A673 (cell line): ENCODE data around the gene RTN4RL2. TPM values are rescaled to one million over a fixed set of nuclear protein-coding genes. Genes with fewer than 3 reads are reported as not detected.
"Not testable (repeated sequence)": the region's sequence is repeated elsewhere in the genome, so short reads cannot be mapped to it uniquely, and the experiment has no call there.

ENCODE experiments used
- BruUV-seq: library from RNA; stranded (reverse); fragments of 400-500 nt; replicated peaks from 2 replicates; lab custom pipeline; 2021; lab: Mats Ljungman, UMichigan
- CTCF ChIA-PET: fragments of 300-600 bp; sonication (Branson Sonifier 250); formaldehyde crosslinking; loops from one replicate; lab custom pipeline; 2022; ENCODE audit warnings: antibody characterized with exemption; lab: Charles Lee
- POLR2A ChIA-PET: fragments of 300-600 bp; sonication (Branson Sonifier 250); formaldehyde crosslinking; loops from one replicate; lab custom pipeline; 2022; ENCODE audit warnings: antibody characterized with exemption; ENCODE audit not compliant: low non-redundant PET; lab: Charles Lee
- DNase-seq: peaks from one replicate; pipeline ENCODE4 v3.0.0-alpha.2; 2015; ENCODE audit warnings: low spot score
- H3K27ac ChIP-seq: fragments of 200-600 bp; sonication (generic); 2 replicates; pipeline ENCODE4 v1.5.1; 2016; ENCODE audit warnings: mixed run types, low read depth, mild to moderate bottlenecking, mixed read lengths, antibody characterized with exemption, low read length; ENCODE audit not compliant: poor library complexity, severe bottlenecking
- H3K27me3 ChIP-seq: fragments of 200-600 bp; sonication (generic); replicated peaks from 2 replicates; pipeline ENCODE4 v1.6.1; 2017; ENCODE audit warnings: mixed run types, low read depth, mild to moderate bottlenecking, mixed read lengths, antibody characterized with exemption, low read length; ENCODE audit not compliant: insufficient read depth, poor library complexity
- H3K36me3 ChIP-seq: fragments of 200-600 bp; sonication (generic); 2 replicates; pipeline ENCODE4 v1.6.1; 2016; ENCODE audit warnings: mixed run types, mild to moderate bottlenecking, mixed read lengths, antibody characterized with exemption, low read length; ENCODE audit not compliant: insufficient read depth, poor library complexity, severe bottlenecking
- H3K4me1 ChIP-seq: fragments of 200-600 bp; sonication (generic); 2 replicates; pipeline ENCODE4 v1.6.1; 2017; ENCODE audit warnings: mixed run types, mild to moderate bottlenecking, mixed read lengths, antibody characterized with exemption, low read length; ENCODE audit not compliant: insufficient read depth, poor library complexity, severe bottlenecking
- H3K4me3 ChIP-seq: fragments of 200-600 bp; sonication (generic); 2 replicates; pipeline ENCODE4 v1.5.1; 2016; ENCODE audit warnings: low read depth, mixed run types, mild to moderate bottlenecking, mixed read lengths, low read length; ENCODE audit not compliant: poor library complexity, severe bottlenecking
- H3K9me3 ChIP-seq: fragments of 200-600 bp; sonication (generic); 2 replicates; pipeline ENCODE4 v1.6.1; 2016; ENCODE audit warnings: mixed run types, low read depth, mild to moderate bottlenecking, mixed read lengths, antibody characterized with exemption, low read length; ENCODE audit not compliant: poor library complexity, severe bottlenecking
- EZH2 ChIP-seq: fragments of 200-600 bp; sonication (generic); IDR thresholded peaks from 2 replicates; pipeline ENCODE4 v1.6.1; 2017; ENCODE audit warnings: borderline replicate concordance, low read depth, mild to moderate bottlenecking, mixed read lengths, antibody characterized with exemption, low read length; ENCODE audit not compliant: poor library complexity, severe bottlenecking
- intact Hi-C: fragments of 100-400 bp; cut with micrococcal nuclease; formaldehyde crosslinking; loops from one replicate; pipeline ENCODE4 v1.10.0; 2022; ENCODE audit not compliant: unreplicated experiment
- total RNA-seq: library from RNA; stranded (reverse); gene quantifications from 2 replicates; pipeline ENCODE4 v1.2.3, GENCODE V29; 2021
- TF ChIP-seq, protein P1 (sequence below): fragments of 300-800, 200-600 bp; sonication (generic); conservative IDR thresholded peaks from 2 replicates; pipeline ENCODE4 v1.5.1; 2017; ENCODE audit warnings: low read depth, mild to moderate bottlenecking, antibody characterized with exemption, low read length, moderate library complexity, mixed read lengths

The RTN4RL2 gene
- total RNA-seq, 1 experiment from 2014 or later, result 5.2 TPM

DNA sequence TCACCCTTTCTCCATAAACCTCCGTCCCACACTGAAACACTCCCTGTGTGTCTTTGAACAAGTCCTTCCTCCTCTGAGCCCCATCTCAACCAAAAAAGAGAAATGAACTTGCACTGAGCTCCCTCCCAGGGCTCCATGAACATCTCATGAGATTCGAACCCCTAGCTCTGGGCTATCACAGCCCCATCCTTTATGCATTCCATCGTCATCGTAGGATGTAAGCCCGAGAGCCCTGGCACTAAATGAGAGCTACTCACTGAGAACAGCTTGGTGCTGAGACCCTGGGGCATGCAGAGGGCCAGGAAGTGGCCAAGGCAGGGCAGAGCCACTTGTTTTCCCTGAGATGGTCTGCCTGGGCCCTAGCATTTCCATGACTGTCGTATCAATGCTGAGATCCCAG, 20.5 kb upstream of the RTN4RL2 start:
- Histone ChIP-seq H3K27ac (no peak overlapping the region), H3K4me3 (no peak overlapping the region), H3K4me1 (no peaks in the 10 kb centered on the region), H3K27me3 (no peaks in the 10 kb centered on the region), H3K36me3 (no peaks in the 10 kb centered on the region), H3K9me3 (no peaks in the 10 kb centered on the region)
- DNase-seq, result no peak
- no peak for TF ChIP-seq EZH2
- TF ChIP-seq, protein P1, sequence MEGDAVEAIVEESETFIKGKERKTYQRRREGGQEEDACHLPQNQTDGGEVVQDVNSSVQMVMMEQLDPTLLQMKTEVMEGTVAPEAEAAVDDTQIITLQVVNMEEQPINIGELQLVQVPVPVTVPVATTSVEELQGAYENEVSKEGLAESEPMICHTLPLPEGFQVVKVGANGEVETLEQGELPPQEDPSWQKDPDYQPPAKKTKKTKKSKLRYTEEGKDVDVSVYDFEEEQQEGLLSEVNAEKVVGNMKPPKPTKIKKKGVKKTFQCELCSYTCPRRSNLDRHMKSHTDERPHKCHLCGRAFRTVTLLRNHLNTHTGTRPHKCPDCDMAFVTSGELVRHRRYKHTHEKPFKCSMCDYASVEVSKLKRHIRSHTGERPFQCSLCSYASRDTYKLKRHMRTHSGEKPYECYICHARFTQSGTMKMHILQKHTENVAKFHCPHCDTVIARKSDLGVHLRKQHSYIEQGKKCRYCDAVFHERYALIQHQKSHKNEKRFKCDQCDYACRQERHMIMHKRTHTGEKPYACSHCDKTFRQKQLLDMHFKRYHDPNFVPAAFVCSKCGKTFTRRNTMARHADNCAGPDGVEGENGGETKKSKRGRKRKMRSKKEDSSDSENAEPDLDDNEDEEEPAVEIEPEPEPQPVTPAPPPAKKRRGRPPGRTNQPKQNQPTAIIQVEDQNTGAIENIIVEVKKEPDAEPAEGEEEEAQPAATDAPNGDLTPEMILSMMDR, result no peak
- intact Hi-C loops, result no loop called here
- ChIA-PET POLR2A (no interaction called here), CTCF (no interaction called here)
- BruUV-seq, result no TSS peak

DNA sequence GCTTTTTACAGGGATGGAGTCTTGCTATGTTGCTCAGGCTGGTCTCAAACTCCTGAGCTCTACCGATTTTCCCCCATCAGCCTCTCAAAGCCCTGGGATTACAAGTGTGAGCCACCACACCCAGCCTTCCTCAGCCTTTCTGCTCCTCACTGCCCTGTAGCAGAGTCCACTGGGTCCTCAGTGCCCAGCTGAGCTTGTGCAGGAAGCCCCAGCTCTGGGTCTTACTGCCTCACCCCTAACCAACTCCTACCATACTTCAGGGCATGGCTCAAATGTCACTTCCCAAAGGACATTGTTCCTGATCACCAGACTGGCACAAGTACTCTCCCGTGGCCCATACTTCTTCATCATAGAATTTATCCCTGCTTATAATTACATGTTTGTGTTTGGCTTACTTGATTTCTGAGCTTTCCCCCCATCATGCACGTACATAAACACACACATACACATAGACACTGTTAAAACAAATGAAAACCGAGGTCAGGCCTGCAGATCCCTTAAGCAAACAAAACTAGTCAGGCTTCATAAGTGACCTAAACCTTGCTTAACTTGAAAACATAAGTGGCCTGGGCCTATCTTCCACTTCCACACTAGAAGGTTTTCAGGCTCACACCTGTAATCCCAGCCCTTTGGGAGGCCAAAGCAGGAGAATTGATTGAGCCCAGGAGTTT, 19.4 kb upstream of the RTN4RL2 start:
- no TSS peak for BruUV-seq
- CTCF ChIA-PET, result no interaction called here
- Histone ChIP-seq H3K27ac (no peak overlapping the region), H3K4me1 (no peaks in the 10 kb centered on the region), H3K9me3 (no peaks in the 10 kb centered on the region), H3K4me3 (no peak overlapping the region), H3K36me3 (no peaks in the 10 kb centered on the region), H3K27me3 (no peaks in the 10 kb centered on the region)
- intact Hi-C loops, result no loop called here
- TF ChIP-seq, protein P1, result no peak
- no peak for TF ChIP-seq EZH2
- no peak for DNase-seq
- POLR2A ChIA-PET, result no interaction called here

DNA sequence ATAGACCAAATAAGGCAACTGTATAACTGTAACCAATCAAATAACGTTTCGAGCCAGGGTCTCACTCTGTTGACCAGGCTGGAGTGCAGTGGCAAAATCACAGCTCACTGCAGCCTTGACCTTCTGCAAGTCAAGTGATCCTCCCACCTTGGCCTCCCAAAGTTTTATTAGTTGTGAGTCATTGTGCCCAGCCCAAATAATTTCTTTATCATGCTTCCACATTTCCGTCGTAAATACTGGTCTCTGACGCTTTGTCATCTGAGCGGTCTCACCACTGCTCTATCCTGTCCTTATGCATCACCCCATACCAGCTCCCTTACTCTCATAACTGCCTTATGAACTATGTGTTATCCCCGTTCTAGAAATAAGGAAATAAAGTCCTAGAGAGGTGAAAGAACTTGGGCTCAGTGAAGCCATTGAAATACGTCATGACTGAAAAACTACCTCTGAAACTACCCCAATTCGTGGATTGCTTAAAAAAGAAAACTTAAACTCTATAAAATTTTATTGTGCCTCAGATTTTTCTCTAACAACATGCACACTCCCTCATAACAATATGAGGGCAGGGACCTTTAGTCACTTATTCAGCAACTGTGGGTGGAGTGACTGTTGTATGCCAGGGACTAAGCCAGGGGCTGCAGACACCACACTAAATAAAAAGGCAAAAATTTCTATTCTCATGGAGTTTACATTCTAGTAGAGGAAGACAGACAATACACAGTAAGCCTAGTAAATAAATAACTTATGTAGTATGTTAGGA, 15.8 kb upstream of the RTN4RL2 start:
- DNase-seq, result no peak
- POLR2A ChIA-PET, result interaction anchor here (0.6 kb wide), 1 partner anchor 1068 kb away, joined by 5 read pairs; no protein-coding TSS in a partner anchor
- Histone ChIP-seq H3K9me3 (no peaks in the 10 kb centered on the region), H3K27me3 (peaks cover 2% of the 10 kb centered on the region), H3K4me1 (no peaks in the 10 kb centered on the region), H3K27ac (no peak overlapping the region), H3K4me3 (no peak overlapping the region), H3K36me3 (no peaks in the 10 kb centered on the region)
- BruUV-seq, result no TSS peak
- CTCF ChIA-PET, result no interaction called here
- intact Hi-C loops, result no loop called here
- TF ChIP-seq EZH2, result no peak
- TF ChIP-seq, protein P1, result no peak

DNA sequence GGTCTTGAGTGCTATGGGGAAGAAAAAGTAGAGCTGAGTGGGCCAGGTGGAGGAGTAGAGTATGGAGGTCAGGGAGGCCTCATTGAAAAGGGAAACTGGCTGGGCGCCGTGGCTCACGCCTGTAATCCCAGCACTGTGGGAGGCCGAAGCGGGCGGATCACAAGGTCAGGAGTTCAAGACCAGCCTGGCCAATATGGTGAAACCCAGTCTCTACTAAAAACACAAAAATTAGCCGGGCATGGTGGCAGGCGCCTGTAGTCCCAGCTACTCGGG, 15.3 kb upstream of the RTN4RL2 start:
- DNase-seq, H3K27me3 ChIP-seq, CTCF ChIA-PET, H3K4me3 ChIP-seq, BruUV-seq, intact Hi-C loops, H3K4me1 ChIP-seq, H3K9me3 ChIP-seq, H3K27ac ChIP-seq, H3K36me3 ChIP-seq: not testable (repeated sequence)
- POLR2A ChIA-PET, result interaction anchor here (0.6 kb wide), 1 partner anchor 1067 kb away, joined by 5 read pairs; no protein-coding TSS in a partner anchor
